ENCODE data around the gene CLEC10A. TPM values are rescaled to one million over a fixed set of nuclear protein-coding genes. Genes with fewer than 3 reads are reported as not detected.
"Not testable (repeated sequence)": the region's sequence is repeated elsewhere in the genome, so short reads cannot be mapped to it uniquely, and the experiment has no call there.

Gene CLEC10A
- total RNA-seq, 1 donor from 2014 or later = 14.7 TPM

DNA sequence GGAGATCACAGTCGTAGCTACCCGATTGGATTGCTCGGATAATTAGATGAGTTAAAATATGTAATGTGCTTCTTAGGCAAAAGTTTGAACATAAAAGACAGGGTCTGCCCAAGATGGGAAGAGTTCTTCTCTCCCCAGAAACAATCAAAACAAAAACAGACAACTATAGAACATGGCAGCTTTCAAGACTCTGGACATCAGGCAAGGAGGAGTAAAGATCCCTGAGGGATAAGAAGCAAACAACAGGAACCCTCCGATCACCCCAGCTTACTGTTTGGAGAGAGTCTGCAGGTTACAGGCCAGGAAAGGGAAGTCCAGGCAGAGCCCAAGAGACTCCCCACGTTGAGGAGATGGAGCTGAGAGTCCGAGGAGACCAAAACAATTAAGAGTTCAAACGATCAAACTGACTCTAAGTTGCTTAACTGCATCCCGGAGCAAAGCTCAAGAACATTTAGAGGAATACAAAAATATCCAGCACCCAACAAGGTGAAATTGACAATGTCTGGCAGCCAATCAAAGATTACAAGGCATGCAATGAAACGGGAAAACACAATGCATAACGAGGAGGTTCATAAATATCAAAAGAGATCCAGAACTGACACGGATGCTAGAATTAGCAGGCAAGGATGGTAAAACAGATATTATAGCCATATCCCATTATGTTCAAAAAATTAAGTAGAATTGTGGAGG lies 30.7 kb upstream of the CLEC10A start:
- intact Hi-C loops (cut with DNase I) = loop anchor here (5.0 kb wide), 1 partner anchor 1853 kb away; no protein-coding TSS in a partner anchor
- no peak for ATAC-seq
- no peak for DNase-seq (ENCODE audit: low spot score)

DNA sequence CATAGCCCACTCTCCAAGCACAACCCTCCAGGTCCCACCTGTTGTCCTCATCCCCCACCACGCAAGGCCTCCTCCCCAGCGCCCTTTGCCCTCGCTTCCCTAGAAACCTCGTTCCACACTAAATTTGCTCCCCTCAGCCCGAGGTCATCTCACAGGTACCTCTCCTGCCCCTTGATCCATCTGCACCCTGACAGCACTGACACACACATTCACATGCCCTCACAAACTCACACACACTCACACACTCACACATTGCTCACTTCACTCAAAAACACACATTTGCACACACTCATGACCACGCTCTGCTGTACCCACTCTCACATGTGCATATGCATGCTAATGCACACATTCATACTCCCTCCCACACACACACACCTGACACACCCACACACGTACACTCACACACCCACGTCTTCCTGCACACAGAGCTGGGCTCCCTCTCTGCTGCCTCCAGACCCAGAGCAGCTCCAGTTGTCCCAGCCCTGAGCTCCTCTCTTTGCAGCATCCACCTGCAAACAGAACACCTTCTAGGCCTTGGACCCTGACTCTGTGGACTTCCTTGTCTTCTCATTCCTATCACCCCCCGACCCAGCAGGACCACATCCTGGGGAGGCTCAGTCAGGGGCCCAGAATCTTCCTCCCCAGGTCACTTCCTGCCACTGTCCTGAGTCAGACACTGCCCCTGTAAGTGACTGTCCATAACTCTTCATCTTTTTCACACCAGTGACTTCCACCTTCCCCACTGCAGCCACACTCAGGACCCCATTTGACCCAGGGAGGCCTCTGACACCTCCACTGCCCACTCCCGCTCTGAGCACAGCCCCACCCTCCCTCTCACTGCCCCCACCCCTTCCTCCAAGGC lies 29.6 kb upstream of the CLEC10A start:
- ATAC-seq = no peak
- no peak for DNase-seq (ENCODE audit: low spot score)
- intact Hi-C loops (cut with DNase I) = loop anchor here (5.0 kb wide), 1 partner anchor 1852 kb away; no protein-coding TSS in a partner anchor

DNA sequence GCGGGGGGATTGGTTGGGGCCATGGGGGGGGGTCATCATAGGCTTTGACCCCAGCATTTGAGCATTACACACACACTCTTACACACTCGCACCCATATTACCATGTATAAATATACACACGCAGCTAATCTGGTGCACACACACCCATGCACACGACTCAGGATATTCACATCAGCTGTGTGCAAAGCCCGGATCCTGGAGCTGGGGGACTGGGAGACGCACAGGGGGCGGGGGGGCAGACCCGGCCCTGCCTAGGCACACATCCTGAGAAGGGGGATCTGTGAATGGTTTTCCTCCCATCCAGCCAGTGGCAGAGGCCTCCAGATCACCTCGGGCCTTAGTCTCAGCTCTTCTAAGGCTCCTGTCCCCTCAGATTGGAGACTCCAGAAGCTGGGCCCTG lies 28.9 kb upstream of the CLEC10A start:
- no peak for DNase-seq (ENCODE audit: low spot score)
- intact Hi-C loops (cut with DNase I) = no loop called here
- ATAC-seq = no peak

- no peak for ATAC-seq
- intact Hi-C loops (cut with DNase I) = no loop called here
- DNase-seq (ENCODE audit: low spot score) = no peak
Measured at GRCh38 chr17:7108560-7108925, 28.5 kb upstream of the CLEC10A start.

- DNase-seq (ENCODE audit: low spot score) = no peak
- ATAC-seq = no peak
- intact Hi-C loops (cut with DNase I) = no loop called here
Measured at GRCh38 chr17:7107795-7108559, 27.9 kb upstream of the CLEC10A start.

GRCh38 chr17:7107012-7107754 lies 27.1 kb upstream of the CLEC10A start:
- no peak for DNase-seq (ENCODE audit: low spot score)
- intact Hi-C loops (cut with DNase I) = no loop called here
- no peak for ATAC-seq

DNA sequence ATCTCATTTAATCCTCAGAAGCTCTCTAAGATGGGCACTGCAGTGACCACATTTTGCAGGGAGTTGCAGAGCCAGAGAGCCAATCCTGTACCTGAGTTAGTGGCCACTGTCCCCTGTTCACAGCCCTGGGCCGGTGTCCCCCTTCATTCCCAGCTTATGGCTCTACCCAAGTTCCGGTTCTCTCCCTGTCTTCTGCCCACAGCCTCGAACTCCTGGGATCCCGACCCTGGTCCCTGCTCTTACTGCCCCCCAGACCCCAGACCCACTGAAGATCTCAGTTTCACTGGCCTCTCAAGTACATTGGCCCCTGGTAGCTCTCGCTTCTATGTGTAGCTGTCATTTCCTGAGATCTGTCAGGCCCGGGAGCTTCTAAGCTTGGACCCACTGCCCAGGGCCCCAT lies 22.4 kb upstream of the CLEC10A start:
- DNase-seq (ENCODE audit: low spot score) (no peak), ATAC-seq (no peak)
- intact Hi-C loops (cut with DNase I) = no loop called here

DNA sequence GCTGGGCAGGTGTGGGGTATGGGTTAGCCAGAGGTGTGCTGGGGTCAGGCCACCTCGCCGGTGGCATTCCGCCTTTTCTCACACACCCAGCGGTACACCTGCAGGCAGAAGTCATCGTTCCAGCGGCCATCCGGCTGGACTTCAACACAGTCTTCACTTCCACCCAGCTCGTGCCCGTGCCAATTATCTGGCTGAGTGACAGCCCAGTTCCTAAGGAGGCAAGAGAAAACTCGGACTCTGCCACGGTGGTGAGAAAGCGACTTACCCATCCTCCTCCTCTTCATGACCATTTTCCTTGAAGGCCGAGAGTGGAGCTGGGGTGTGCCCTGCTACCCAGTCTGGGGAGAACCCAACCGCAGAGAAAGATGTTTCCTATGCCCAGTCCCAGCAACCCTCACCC lies 21.5 kb upstream of the CLEC10A start:
- intact Hi-C loops (cut with DNase I) = no loop called here
- ATAC-seq = no peak
- no peak for DNase-seq (ENCODE audit: low spot score)

DNA sequence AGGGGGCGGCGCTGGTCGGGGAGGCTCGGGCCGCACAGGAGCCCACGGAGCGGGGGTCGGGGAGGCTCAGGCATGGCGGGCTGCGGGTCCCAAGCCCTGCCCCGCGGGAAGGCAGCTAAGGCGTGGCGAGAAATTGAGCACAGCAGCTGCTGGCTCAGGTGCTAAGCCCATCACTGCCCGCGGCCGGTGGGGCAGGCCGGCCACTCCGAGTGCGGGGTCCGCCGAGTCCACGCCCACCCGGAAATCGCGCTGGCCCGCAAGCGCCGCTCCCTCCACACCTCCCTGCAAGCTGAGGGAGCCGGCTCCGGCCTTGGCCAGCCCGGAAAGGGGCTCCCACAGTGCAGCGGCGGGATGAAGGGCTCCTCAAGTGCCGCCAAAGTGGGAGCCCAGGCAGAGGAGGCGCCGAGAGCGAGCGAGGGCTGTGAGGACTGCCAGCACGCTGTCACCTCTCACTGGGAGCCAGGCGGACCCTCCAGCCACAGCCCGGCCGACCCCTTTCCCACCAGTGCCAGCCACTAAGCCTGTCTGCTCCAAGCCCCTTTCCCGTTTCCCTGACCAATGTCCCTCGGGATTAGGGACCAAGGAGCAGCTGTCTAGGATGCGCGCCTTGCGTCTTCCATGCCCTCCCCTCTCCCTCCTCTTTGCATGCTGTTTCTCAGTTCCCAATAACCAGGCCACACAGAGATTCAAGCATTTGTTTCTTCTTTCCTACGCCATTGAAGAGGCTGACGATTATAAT lies 20.8 kb upstream of the CLEC10A start:
- intact Hi-C loops (cut with DNase I); DNase-seq (ENCODE audit: low spot score); ATAC-seq: not testable (repeated sequence)

GRCh38 chr17:7098802-7099459 lies 18.9 kb upstream of the CLEC10A start:
- intact Hi-C loops (cut with DNase I) = no loop called here
- ATAC-seq = no peak
- no peak for DNase-seq (ENCODE audit: low spot score)

DNA sequence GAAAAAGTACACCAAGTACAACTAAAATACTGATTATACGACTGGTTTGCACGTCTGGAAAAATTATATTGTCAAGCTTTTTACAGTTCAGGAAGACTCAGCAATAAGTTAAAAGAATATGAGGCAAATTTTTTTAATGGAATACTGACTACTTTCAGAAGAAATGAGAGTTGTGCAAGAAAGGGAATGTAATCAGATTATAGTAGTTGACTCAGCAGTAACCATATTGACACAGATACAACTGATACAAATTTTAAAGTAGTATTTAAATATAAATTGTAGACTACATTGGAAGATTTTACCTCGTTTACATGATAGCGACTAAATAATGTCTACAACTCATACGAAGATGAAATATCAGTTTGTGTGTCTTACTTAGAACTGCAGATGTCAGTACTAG lies 17.9 kb upstream of the CLEC10A start:
- DNase-seq (ENCODE audit: low spot score) (no peak), ATAC-seq (no peak)
- intact Hi-C loops (cut with DNase I) = no loop called here

DNA sequence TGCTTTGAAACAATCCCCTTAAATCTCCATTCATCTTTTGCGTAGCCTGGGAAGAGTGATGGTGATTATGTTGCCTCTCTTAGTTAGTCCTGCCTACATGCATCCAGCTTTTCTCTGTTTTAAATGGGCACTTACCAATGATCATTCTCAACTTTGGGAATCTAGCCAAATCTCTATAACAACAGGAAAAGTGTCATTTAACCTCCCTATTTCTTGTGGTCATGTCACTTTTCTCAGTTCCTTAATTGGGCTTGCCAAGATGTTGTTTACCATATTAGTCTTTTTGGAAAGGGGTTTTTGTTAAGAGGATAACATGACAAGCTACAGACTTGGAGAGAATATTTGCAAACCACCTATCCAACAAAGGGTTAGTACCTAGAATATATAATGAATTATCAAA lies 15.6 kb upstream of the CLEC10A start:
- no peak for DNase-seq (ENCODE audit: low spot score)
- intact Hi-C loops (cut with DNase I) = no loop called here
- ATAC-seq = peak; percentile 36

DNA sequence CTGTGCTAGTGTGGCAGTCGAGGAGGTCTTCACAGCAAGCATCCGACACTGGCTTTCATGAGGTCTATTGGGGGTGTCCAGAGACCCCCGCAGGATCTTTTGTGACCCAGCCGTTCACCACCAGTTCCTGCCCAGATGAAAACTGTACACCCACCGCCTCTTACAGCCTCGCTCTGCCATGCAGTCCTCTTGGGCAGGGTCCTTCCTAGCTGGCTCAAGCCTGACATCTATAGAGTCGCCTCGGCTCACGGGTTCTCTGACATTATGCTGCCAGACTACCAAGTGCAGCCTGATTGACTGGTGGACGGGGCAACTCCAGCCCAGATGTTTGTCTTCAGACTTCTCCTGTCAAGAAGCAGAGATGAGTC lies 14.6 kb upstream of the CLEC10A start:
- ATAC-seq (peak; percentile 17), DNase-seq (ENCODE audit: low spot score) (no peak)
- intact Hi-C loops (cut with DNase I) = no loop called here

DNA sequence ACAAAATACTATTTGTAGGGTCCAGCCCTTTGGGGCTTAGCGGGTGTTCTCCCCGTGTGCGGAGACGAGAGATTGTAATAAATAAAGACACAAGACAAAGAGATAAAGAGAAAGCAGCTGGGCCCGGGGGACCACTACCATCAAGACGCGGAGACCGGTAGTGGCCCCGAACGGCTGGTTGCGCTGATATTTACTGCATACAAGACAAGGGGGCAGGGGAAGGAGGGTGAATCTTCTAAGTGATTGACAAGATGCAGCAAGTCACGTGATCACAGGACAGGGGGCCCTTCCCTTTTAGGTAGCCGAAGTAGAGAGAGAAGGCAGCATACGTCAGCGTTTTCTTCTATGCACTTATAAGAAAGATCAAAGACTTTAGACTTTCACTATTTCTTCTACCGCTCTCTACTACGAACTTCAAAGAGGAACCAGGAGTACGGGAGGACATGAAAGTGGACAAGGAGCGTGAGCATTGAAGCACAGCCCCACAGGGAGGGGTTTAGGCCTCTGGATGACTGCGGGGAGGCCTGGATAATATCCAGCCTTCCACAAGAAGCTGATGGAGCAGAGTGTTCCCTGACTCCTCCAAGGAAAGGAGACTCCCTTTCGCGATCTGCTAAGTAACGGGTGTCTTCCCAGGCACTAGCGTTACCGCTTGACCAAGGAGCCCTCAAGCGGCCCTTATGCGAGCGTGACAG lies 11.4 kb upstream of the CLEC10A start:
- DNase-seq (ENCODE audit: low spot score); ATAC-seq; intact Hi-C loops (cut with DNase I): not testable (repeated sequence)

- ATAC-seq; DNase-seq (ENCODE audit: low spot score); intact Hi-C loops (cut with DNase I): not testable (repeated sequence)
Measured at GRCh38 chr17:7089570-7089969, 9.5 kb upstream of the CLEC10A start.

DNA sequence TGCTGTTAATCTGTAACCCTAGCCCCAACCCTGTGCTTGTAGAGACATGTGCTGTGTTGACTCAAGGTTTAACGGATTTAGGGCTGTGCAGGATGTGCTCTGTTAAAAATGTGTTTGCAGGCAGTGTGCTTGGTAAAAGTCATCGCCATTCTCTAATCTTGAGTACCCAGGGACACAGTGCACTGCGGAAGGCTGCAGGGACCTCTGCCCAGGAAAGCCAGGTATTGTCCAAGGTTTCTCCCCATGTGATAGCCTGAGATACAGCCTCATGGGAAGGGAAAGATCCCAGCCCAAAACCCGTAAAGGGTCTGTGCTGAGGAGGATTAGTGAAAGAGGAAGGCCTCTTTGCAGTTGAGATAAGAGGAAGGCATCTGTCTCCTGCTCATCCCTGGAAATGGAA lies 8.4 kb upstream of the CLEC10A start:
- DNase-seq (ENCODE audit: low spot score); intact Hi-C loops (cut with DNase I); ATAC-seq: not testable (repeated sequence)

GRCh38 chr17:7084088-7084487 lies 4.0 kb upstream of the CLEC10A start:
- DNase-seq (ENCODE audit: low spot score) (no peak), ATAC-seq (no peak)

More at GRCh38 chr17:7084088-7084487, 4.0 kb upstream of the CLEC10A start:
- intact Hi-C loops (cut with DNase I) = no loop called here

Data from sciatic nerve (tissue), 2 donors.